SK-N-SH (cell line): ENCODE results near the gene PCDHB3. TPM values are rescaled to one million over a fixed set of nuclear protein-coding genes. Genes with fewer than 3 reads are reported as not detected.
A peak's percentile ranks its signal among the peaks of the same experiment; 100 is the strongest.

Source experiments
- CTCF ChIA-PET: fragments of 300-600, 350-600 bp; formaldehyde crosslinking; extraction: SDS; loops from one replicate; lab custom pipeline; 2021; lab: Yijun Ruan, JAX
- POLR2A ChIA-PET: fragments of 350-600 bp; sonication (Branson Sonifier 250); formaldehyde crosslinking; extraction: SDS; loops from one replicate; lab custom pipeline; 2020; ENCODE audit warnings: antibody characterized with exemption, inconsistent platforms; lab: Yijun Ruan, JAX
- DNase-seq: peaks from one replicate; pipeline ENCODE4 v3.0.0; 2012
- H2AFZ ChIP-seq: fragments of 200-600 bp; sonication (generic); 2 replicates; pipeline ENCODE4 v1.8.1; 2016; ENCODE audit warnings: antibody characterized with exemption, mild to moderate bottlenecking, low read depth
- H3F3A ChIP-seq: fragments of 200-600 bp; sonication (generic); replicated peaks from 2 replicates; pipeline ENCODE3; 2016; ENCODE audit warnings: antibody characterized with exemption, mild to moderate bottlenecking; ENCODE audit not compliant: insufficient read depth
- H3K27ac ChIP-seq, 2 experiments: fragments of 200-500 bp in 1 of 2; fragments of 200-600 bp in 1 of 2; sonication (Bioruptor generic) in 1 of 2; sonication (generic), shearing (Covaris generic) in 1 of 2; 2 replicates each; pipeline versions ENCODE4 v1.5.1 to v1.6.1; 2014 to 2016; ENCODE audit warnings: low read depth in 2 of 2, inconsistent platforms in 1 of 2, low read length in 1 of 2, mild to moderate bottlenecking in 1 of 2, mixed read lengths in 1 of 2
- H3K27me3 ChIP-seq: fragments of 200-600 bp; sonication (generic), shearing (Covaris generic); 2 replicates; pipeline ENCODE4 v1.6.1; 2016; ENCODE audit warnings: mixed run types; ENCODE audit not compliant: insufficient read depth
- H3K36me3 ChIP-seq, 2 experiments: fragments of 200-500 bp in 1 of 2; fragments of 200-600 bp in 1 of 2; sonication (Bioruptor generic) in 1 of 2; sonication (generic) in 1 of 2; replicated peaks in 1 of 2; 2 replicates each; pipeline versions ENCODE3 to v1.5.1; 2014 to 2016; ENCODE audit warnings: low read length in 1 of 2, mild to moderate bottlenecking in 1 of 2; ENCODE audit not compliant: insufficient read depth in 2 of 2, control insufficient read depth in 1 of 2
- H3K4me1 ChIP-seq, 2 experiments: fragments of 200-500 bp in 1 of 2; fragments of 200-600 bp in 1 of 2; sonication (Bioruptor generic) in 1 of 2; sonication (generic), shearing (Covaris generic) in 1 of 2; 2 replicates each; pipeline versions ENCODE4 v1.5.1 to v1.6.1; 2014 to 2016; ENCODE audit warnings: low read depth in 1 of 2, low read length in 1 of 2, mixed run types in 1 of 2; ENCODE audit not compliant: insufficient read depth in 2 of 2, control insufficient read depth in 1 of 2
- H3K4me2 ChIP-seq: fragments of 200-600 bp; sonication (generic), shearing (Covaris generic); 2 replicates; pipeline ENCODE4 v1.6.1; 2017; ENCODE audit warnings: mixed run types
- H3K4me3 ChIP-seq, 2 experiments: fragments of 200-500 bp in 1 of 2; fragments of 200-600 bp in 1 of 2; sonication (Bioruptor generic) in 1 of 2; sonication (generic), shearing (Covaris generic) in 1 of 2; 2 replicates each; pipeline versions ENCODE4 v1.5.1 to v1.8.1; 2014 to 2016; ENCODE audit warnings: low read depth in 2 of 2, inconsistent platforms in 1 of 2, low read length in 1 of 2, mild to moderate bottlenecking in 1 of 2, mixed read lengths in 1 of 2, moderate library complexity in 1 of 2
- H3K79me2 ChIP-seq: fragments of 200-600 bp; sonication (generic); 2 replicates; pipeline ENCODE4 v1.8.1; 2017; ENCODE audit warnings: mild to moderate bottlenecking; ENCODE audit not compliant: insufficient read depth
- H3K9ac ChIP-seq: fragments of 200-600 bp; sonication (generic); 2 replicates; pipeline ENCODE4 v1.6.1; 2017; ENCODE audit warnings: mixed run types
- H3K9me2 ChIP-seq: fragments of 200-600 bp; sonication (generic); 2 replicates; pipeline ENCODE4 v1.6.1; 2017; ENCODE audit warnings: mixed run types
- H3K9me3 ChIP-seq: fragments of 200-600 bp; sonication (generic); 2 replicates; pipeline ENCODE4 v1.6.1; 2017; ENCODE audit warnings: mixed run types, mild to moderate bottlenecking, moderate library complexity
- H4K20me1 ChIP-seq: fragments of 200-600 bp; sonication (generic); 2 replicates; pipeline ENCODE4 v1.6.1; 2017; ENCODE audit warnings: mild to moderate bottlenecking, mixed run types; ENCODE audit not compliant: insufficient read depth
- FOXM1 ChIP-seq: IDR thresholded peaks from 2 replicates; pipeline ENCODE4 v1.4.0; 2012; ENCODE audit warnings: low read depth, mild to moderate bottlenecking
- GABPA ChIP-seq: IDR thresholded peaks from 2 replicates; pipeline ENCODE4 v1.4.0; 2012; ENCODE audit warnings: low read depth, mild to moderate bottlenecking
- GATA2 ChIP-seq: sonication (generic); formaldehyde crosslinking; IDR thresholded peaks from 2 replicates; pipeline ENCODE4 v1.5.0; 2020; ENCODE audit warnings: mild to moderate bottlenecking, missing genetic modification reagents
- MEF2A ChIP-seq: IDR thresholded peaks from 2 replicates; pipeline ENCODE4 v1.4.0; 2012; ENCODE audit warnings: low read depth, borderline replicate concordance
- NRF1 ChIP-seq: IDR thresholded peaks from 2 replicates; pipeline ENCODE4 v1.6.1; 2012; ENCODE audit warnings: low read depth, mild to moderate bottlenecking, low read length
- RCOR1 ChIP-seq: fragments of 150-350 bp; IDR thresholded peaks from 2 replicates; pipeline ENCODE4 v1.6.1; 2017; ENCODE audit warnings: antibody characterized with exemption, low read length
- RFX5 ChIP-seq: IDR thresholded peaks from 2 replicates; pipeline ENCODE4 v1.6.1; 2012; ENCODE audit warnings: mild to moderate bottlenecking, improper control_type of control experiment, low read length
- RXRA ChIP-seq: IDR thresholded peaks from 2 replicates; pipeline ENCODE4 v1.4.0; 2012; ENCODE audit warnings: low read depth, mild to moderate bottlenecking, borderline replicate concordance
- SIN3A ChIP-seq: IDR thresholded peaks from 2 replicates; pipeline ENCODE4 v1.6.1; 2012; ENCODE audit warnings: low read depth, mild to moderate bottlenecking, low read length, moderate library complexity, borderline replicate concordance
- SMC3 ChIP-seq: IDR thresholded peaks from 2 replicates; pipeline ENCODE4 v1.6.1; 2012; ENCODE audit warnings: low read depth, low read length, improper control_type of control experiment
- TEAD4 ChIP-seq: IDR thresholded peaks from 2 replicates; pipeline ENCODE4 v1.4.0; 2012; ENCODE audit warnings: mild to moderate bottlenecking, borderline replicate concordance; ENCODE audit not compliant: insufficient read depth
- YY1 ChIP-seq: IDR thresholded peaks from 2 replicates; pipeline ENCODE4 v1.4.0; 2012; ENCODE audit warnings: low read depth, mild to moderate bottlenecking
- ZBTB33 ChIP-seq: IDR thresholded peaks from 2 replicates; pipeline ENCODE4 v1.4.0; 2012; ENCODE audit warnings: low read depth, borderline replicate concordance
- WGBS: methylation state at CpG from one replicate; pipeline ENCODE4 v1.1.6; 2017; ENCODE audit warnings: low lambda C conversion rate; 5-methylcytosine and 5-hydroxymethylcytosine counted together
- polyA plus RNA-seq, 3 experiments: library from polyadenylated mRNA; depleted of rRNA; stranded (reverse); fragments of >200 nt; gene quantifications; 2 replicates each; pipeline ENCODE4 v1.2.3, GENCODE V29; 2012
- TF ChIP-seq, protein P1 (sequence below): IDR thresholded peaks from 2 replicates; pipeline ENCODE4 v1.4.0; 2012; ENCODE audit warnings: low read depth, borderline replicate concordance
- TF ChIP-seq, protein P2 (sequence below): IDR thresholded peaks from 2 replicates; pipeline ENCODE4; 2012
- TF ChIP-seq, protein P3 (sequence below): IDR thresholded peaks from 2 replicates; pipeline ENCODE4 v1.4.0; 2012; ENCODE audit warnings: low read depth

Gene PCDHB3
- polyA plus RNA-seq, 1 of the 3 experiments (the other 2 are of a cell fraction): 2.2 TPM

GRCh38 chr5:141077826-141078225, 22.4 kb upstream of the PCDHB3 start:
- Histone ChIP-seq H4K20me1 (no peaks in the 10 kb centered on the region), H2AFZ (no peak overlapping the region), H3K9me3 (no peaks in the 10 kb centered on the region), H3F3A (no peaks in the 10 kb centered on the region), H3K4me1 (no peaks in the 10 kb centered on the region), H3K36me3 (no peaks in the 10 kb centered on the region), H3K27me3 (no peaks in the 10 kb centered on the region), H3K9me2 (no peaks in the 10 kb centered on the region), H3K9ac (no peak overlapping the region), H3K27ac (no peak overlapping the region), H3K79me2 (no peaks in the 10 kb centered on the region), H3K4me3 (no peak overlapping the region), H3K4me2 (no peak overlapping the region)
- ChIA-PET POLR2A (no interaction called here), CTCF (interaction anchor here (0.7 kb wide), 1 partner anchor 401 kb away, joined by 4 read pairs; no protein-coding TSS in a partner anchor)
- TF ChIP-seq, protein P1, sequence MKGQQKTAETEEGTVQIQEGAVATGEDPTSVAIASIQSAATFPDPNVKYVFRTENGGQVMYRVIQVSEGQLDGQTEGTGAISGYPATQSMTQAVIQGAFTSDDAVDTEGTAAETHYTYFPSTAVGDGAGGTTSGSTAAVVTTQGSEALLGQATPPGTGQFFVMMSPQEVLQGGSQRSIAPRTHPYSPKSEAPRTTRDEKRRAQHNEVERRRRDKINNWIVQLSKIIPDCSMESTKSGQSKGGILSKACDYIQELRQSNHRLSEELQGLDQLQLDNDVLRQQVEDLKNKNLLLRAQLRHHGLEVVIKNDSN: no peak
- TF ChIP-seq YY1: no peak
- TF ChIP-seq RXRA: no peak
- TF ChIP-seq GABPA: no peak
- no peak for TF ChIP-seq SIN3A
- no peak for TF ChIP-seq NRF1
- TF ChIP-seq, protein P2, sequence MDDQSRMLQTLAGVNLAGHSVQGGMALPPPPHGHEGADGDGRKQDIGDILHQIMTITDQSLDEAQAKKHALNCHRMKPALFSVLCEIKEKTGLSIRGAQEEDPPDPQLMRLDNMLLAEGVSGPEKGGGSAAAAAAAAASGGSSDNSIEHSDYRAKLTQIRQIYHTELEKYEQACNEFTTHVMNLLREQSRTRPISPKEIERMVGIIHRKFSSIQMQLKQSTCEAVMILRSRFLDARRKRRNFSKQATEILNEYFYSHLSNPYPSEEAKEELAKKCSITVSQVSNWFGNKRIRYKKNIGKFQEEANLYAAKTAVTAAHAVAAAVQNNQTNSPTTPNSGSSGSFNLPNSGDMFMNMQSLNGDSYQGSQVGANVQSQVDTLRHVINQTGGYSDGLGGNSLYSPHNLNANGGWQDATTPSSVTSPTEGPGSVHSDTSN: no peak
- no peak for TF ChIP-seq SMC3
- TF ChIP-seq MEF2A: no peak
- no peak for DNase-seq
- 78% methylated on average over 17 of the region's 17 CpGs for WGBS

GRCh38 chr5:141082228-141082627, 18.0 kb upstream of the PCDHB3 start:
- no peaks in the 10 kb centered on the region for H3K9me3 ChIP-seq
- no peaks in the 10 kb centered on the region for H4K20me1 ChIP-seq
- no peak overlapping the region for H3K27ac ChIP-seq
- no peak overlapping the region for H2AFZ ChIP-seq
- H3K27me3 ChIP-seq: no peaks in the 10 kb centered on the region
- H3K36me3 ChIP-seq: no peaks in the 10 kb centered on the region
- H3K9ac ChIP-seq: no peak overlapping the region
- no peaks in the 10 kb centered on the region for H3K9me2 ChIP-seq
- ChIA-PET CTCF (interaction anchor here (0.6 to 1.1 kb wide), 2 partner anchors 39 to 241 kb away, joined by 3 to 4 read pairs; partner anchors contain the start of genes PCDHA8 and PCDHB4), POLR2A (no interaction called here)
- no peaks in the 10 kb centered on the region; a peak in 1 of 4 replicates for H3K4me1 ChIP-seq
- H3K4me3 ChIP-seq: no peak overlapping the region
- H3K79me2 ChIP-seq: no peaks in the 10 kb centered on the region
- H3K4me2 ChIP-seq: peak overlapping the region; percentile 11; the same call in 1 of the 2 replicates
- DNase-seq: no peak
- TF ChIP-seq, protein P3, sequence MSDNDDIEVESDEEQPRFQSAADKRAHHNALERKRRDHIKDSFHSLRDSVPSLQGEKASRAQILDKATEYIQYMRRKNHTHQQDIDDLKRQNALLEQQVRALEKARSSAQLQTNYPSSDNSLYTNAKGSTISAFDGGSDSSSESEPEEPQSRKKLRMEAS: no peak
- no peak for TF ChIP-seq GABPA
- no peak for TF ChIP-seq NRF1
- TF ChIP-seq TEAD4: no peak
- TF ChIP-seq RCOR1: no peak
- TF ChIP-seq MEF2A: no peak
- TF ChIP-seq FOXM1: no peak
- TF ChIP-seq SIN3A: no peak
- TF ChIP-seq ZBTB33: no peak
- TF ChIP-seq GATA2: no peak
- no peak for TF ChIP-seq SMC3
- TF ChIP-seq RFX5: no peak
- H3F3A ChIP-seq: no peaks in the 10 kb centered on the region
